ENCODE data around the gene CARD11. TPM values are rescaled to one million over a fixed set of nuclear protein-coding genes. Genes with fewer than 3 reads are reported as not detected.
A peak's percentile ranks its signal among the peaks of the same experiment; 100 is the strongest.

The CARD11 gene
- polyA plus RNA-seq, 1 donor from 2014 or later = not detected

DNA sequence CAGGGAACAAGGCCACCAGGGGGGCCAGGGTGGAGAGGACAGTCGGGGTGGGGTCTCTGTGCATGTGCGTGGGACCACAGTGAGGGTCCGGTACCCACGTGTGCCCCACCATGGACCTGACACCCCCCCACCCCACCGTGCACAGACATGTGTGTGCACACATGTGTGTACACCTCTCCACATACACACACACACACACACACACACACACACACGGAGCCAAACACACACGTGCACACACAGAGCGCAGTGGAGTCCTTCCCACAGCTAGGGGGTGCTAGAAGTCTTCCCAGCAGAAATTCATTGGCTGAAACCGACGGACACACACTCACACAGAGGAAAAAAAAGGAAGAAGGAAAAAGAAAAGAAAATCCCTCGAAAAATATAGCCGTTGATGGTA is 156.8 kb downstream of the CARD11 start:
- H3K27me3 ChIP-seq (ENCODE audit: insufficient read depth, low read depth, low read length) = no peaks in the 10 kb centered on the region
- H3K9ac ChIP-seq (ENCODE audit: low read length) = no peak overlapping the region
- H3K4me3 ChIP-seq (ENCODE audit: low read length) = no peak overlapping the region
- H3K27ac ChIP-seq (ENCODE audit: low read length) = no peak overlapping the region
- TF ChIP-seq EZH2 (IDR thresholded peaks at IDR 0.05; ENCODE audit: borderline replicate concordance, insufficient read depth, low read length, poor library complexity, severe bottlenecking) (no peak), RAD21 (conservative IDR thresholded peaks at IDR 0.05) (peak; percentile 86), POLR2AphosphoS5 (IDR thresholded peaks at IDR 0.05) (no peak), SMC3 (conservative IDR thresholded peaks at IDR 0.05; ENCODE audit: poor library complexity) (peak; percentile 77), EP300 (conservative IDR thresholded peaks at IDR 0.05; ENCODE audit: poor library complexity, severe bottlenecking) (no peak), MXI1 (conservative IDR thresholded peaks at IDR 0.05; ENCODE audit: poor library complexity, severe bottlenecking) (no peak), TAF1 (IDR thresholded peaks at IDR 0.05; ENCODE audit: low read depth) (no peak)
- TF ChIP-seq, protein P1, sequence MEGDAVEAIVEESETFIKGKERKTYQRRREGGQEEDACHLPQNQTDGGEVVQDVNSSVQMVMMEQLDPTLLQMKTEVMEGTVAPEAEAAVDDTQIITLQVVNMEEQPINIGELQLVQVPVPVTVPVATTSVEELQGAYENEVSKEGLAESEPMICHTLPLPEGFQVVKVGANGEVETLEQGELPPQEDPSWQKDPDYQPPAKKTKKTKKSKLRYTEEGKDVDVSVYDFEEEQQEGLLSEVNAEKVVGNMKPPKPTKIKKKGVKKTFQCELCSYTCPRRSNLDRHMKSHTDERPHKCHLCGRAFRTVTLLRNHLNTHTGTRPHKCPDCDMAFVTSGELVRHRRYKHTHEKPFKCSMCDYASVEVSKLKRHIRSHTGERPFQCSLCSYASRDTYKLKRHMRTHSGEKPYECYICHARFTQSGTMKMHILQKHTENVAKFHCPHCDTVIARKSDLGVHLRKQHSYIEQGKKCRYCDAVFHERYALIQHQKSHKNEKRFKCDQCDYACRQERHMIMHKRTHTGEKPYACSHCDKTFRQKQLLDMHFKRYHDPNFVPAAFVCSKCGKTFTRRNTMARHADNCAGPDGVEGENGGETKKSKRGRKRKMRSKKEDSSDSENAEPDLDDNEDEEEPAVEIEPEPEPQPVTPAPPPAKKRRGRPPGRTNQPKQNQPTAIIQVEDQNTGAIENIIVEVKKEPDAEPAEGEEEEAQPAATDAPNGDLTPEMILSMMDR (IDR thresholded peaks at IDR 0.05; ENCODE audit: poor library complexity, severe bottlenecking) = peak; percentile 82
- TF ChIP-seq, protein P2, sequence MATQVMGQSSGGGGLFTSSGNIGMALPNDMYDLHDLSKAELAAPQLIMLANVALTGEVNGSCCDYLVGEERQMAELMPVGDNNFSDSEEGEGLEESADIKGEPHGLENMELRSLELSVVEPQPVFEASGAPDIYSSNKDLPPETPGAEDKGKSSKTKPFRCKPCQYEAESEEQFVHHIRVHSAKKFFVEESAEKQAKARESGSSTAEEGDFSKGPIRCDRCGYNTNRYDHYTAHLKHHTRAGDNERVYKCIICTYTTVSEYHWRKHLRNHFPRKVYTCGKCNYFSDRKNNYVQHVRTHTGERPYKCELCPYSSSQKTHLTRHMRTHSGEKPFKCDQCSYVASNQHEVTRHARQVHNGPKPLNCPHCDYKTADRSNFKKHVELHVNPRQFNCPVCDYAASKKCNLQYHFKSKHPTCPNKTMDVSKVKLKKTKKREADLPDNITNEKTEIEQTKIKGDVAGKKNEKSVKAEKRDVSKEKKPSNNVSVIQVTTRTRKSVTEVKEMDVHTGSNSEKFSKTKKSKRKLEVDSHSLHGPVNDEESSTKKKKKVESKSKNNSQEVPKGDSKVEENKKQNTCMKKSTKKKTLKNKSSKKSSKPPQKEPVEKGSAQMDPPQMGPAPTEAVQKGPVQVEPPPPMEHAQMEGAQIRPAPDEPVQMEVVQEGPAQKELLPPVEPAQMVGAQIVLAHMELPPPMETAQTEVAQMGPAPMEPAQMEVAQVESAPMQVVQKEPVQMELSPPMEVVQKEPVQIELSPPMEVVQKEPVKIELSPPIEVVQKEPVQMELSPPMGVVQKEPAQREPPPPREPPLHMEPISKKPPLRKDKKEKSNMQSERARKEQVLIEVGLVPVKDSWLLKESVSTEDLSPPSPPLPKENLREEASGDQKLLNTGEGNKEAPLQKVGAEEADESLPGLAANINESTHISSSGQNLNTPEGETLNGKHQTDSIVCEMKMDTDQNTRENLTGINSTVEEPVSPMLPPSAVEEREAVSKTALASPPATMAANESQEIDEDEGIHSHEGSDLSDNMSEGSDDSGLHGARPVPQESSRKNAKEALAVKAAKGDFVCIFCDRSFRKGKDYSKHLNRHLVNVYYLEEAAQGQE (IDR thresholded peaks at IDR 0.05; ENCODE audit: borderline replicate concordance) = no peak
- no peaks in the 10 kb centered on the region for H4K20me1 ChIP-seq (ENCODE audit: insufficient read depth)
- no peak overlapping the region for H3K4me2 ChIP-seq (ENCODE audit: low read length)
- no peaks in the 10 kb centered on the region for H3K79me2 ChIP-seq (replicated peaks; ENCODE audit: insufficient read depth, low read length)
- no peaks in the 10 kb centered on the region for H3K36me3 ChIP-seq (ENCODE audit: insufficient read depth, low read length)
- no peak overlapping the region for H2AFZ ChIP-seq (ENCODE audit: low read depth, low read length)
- H3F3A ChIP-seq (ENCODE audit: insufficient read depth, low read length, poor library complexity, severe bottlenecking) = no peaks in the 10 kb centered on the region
- H3K9me3 ChIP-seq (ENCODE audit: low read length) = no peaks in the 10 kb centered on the region
- no peaks in the 10 kb centered on the region for H3K9me2 ChIP-seq (ENCODE audit: insufficient read depth, low read length)

DNA sequence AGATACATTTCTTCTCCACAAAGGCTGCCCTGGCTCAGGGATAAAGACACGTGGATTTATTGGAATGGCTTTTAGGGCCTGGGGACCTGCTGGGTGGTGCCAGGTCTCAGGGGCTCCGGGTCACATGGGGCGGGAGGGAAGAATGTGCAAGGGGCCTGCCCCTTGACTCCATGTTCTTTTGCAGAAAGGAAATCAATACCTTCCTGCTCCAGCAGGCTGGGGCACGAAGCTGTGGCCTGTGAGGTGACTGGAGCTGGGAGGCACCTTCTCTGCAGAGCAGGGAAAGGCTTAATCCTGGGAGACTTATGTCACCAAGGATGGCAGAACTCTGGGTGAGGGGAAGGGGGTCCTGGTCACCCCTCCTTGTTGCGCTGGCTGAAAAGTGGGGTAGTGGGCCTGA is 157.3 kb downstream of the CARD11 start:
- Histone ChIP-seq H3K4me2 (ENCODE audit: low read length) (no peak overlapping the region), H3K27ac (ENCODE audit: low read length) (no peak overlapping the region), H3F3A (ENCODE audit: insufficient read depth, low read length, poor library complexity, severe bottlenecking) (no peaks in the 10 kb centered on the region), H2AFZ (ENCODE audit: low read depth, low read length) (no peak overlapping the region), H3K36me3 (ENCODE audit: insufficient read depth, low read length) (no peaks in the 10 kb centered on the region), H3K27me3 (ENCODE audit: insufficient read depth, low read depth, low read length) (no peaks in the 10 kb centered on the region), H3K79me2 (replicated peaks; ENCODE audit: insufficient read depth, low read length) (no peaks in the 10 kb centered on the region), H3K9me2 (ENCODE audit: insufficient read depth, low read length) (no peaks in the 10 kb centered on the region), H3K4me3 (ENCODE audit: low read length) (no peak overlapping the region), H3K9ac (ENCODE audit: low read length) (no peak overlapping the region), H3K9me3 (ENCODE audit: low read length) (no peaks in the 10 kb centered on the region), H4K20me1 (ENCODE audit: insufficient read depth) (no peaks in the 10 kb centered on the region)
- TF ChIP-seq EZH2 (IDR thresholded peaks at IDR 0.05; ENCODE audit: borderline replicate concordance, insufficient read depth, low read length, poor library complexity, severe bottlenecking) (no peak), SMC3 (conservative IDR thresholded peaks at IDR 0.05; ENCODE audit: poor library complexity) (no peak), EP300 (conservative IDR thresholded peaks at IDR 0.05; ENCODE audit: poor library complexity, severe bottlenecking) (no peak), TAF1 (IDR thresholded peaks at IDR 0.05; ENCODE audit: low read depth) (no peak), POLR2AphosphoS5 (IDR thresholded peaks at IDR 0.05) (no peak), MXI1 (conservative IDR thresholded peaks at IDR 0.05; ENCODE audit: poor library complexity, severe bottlenecking) (no peak), RAD21 (conservative IDR thresholded peaks at IDR 0.05) (no peak)
- TF ChIP-seq, protein P2 (IDR thresholded peaks at IDR 0.05; ENCODE audit: borderline replicate concordance) = no peak
- TF ChIP-seq, protein P1 (IDR thresholded peaks at IDR 0.05; ENCODE audit: poor library complexity, severe bottlenecking) = no peak
